ENCODE results near the gene CDH26. TPM values are rescaled to one million over a fixed set of nuclear protein-coding genes. Genes with fewer than 3 reads are reported as not detected.
A peak's percentile ranks its signal among the peaks of the same experiment; 100 is the strongest.

CDH26 gene
- total RNA-seq, 1 experiment from 2014 or later: 1.0 TPM

DNA sequence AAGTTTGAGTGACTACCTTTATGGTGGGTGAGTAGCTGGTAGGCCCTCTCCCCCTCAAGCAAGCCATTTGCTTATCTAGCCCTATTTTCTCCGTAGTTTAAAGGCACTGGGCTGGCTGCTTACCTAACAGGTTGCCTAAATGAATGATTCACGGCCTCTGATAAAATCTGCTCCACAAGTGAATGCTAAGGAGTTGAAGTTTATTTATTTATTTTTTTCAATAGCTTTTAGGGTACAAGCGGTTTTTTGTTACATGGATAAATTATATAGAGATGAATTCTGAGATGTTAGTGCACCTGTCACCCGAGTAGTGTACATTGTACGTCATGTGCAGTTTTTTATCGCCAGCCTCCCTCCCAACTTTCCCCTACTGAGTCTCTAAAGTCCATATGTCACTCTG, 8.3 kb upstream of the CDH26 start (continued):
- no peak for TF ChIP-seq KAT7 (CRISPR knock-in tag; IDR thresholded peaks at IDR 0.05; ENCODE audit: borderline replicate concordance)
- TF ChIP-seq, protein P1, sequence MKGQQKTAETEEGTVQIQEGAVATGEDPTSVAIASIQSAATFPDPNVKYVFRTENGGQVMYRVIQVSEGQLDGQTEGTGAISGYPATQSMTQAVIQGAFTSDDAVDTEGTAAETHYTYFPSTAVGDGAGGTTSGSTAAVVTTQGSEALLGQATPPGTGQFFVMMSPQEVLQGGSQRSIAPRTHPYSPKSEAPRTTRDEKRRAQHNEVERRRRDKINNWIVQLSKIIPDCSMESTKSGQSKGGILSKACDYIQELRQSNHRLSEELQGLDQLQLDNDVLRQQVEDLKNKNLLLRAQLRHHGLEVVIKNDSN (CRISPR knock-in tag; IDR thresholded peaks at IDR 0.05): no peak
- no peak for TF ChIP-seq SMAD3 (CRISPR knock-in tag; IDR thresholded peaks at IDR 0.05; ENCODE audit: borderline replicate concordance)

DNA sequence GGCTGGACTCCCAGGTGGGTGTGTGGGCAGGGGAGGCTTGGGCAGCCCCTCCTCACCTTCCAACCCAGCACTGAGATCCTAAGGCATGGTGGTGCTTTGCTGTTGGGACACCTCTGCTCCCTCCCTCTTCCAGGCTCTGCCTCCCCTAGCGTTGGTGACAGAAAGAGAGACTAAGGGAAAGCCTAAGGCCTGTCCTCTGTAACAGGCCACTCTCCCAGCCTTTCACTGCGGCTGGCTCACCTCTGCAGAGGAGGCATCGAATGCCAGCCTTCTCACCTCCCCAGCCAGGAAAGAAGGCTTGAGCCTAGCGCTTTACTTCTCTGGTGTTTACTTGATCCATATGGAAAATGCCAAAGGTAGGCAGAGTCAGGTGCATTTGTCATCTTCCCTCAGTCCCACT, 3.5 kb upstream of the CDH26 start:
- DNase-seq (ENCODE audit: low spot score): no peak
- no peak for ATAC-seq
- Mint-ChIP-seq H3K27ac (peak overlapping the region; percentile 49; the same call in 1 of the 2 replicates), H3K27me3 (ENCODE audit: low read depth) (peaks cover 8% of the 10 kb centered on the region), H3K4me1 (peaks cover 6% of the 10 kb centered on the region), H3K9me3 (no peaks in the 10 kb centered on the region), H3K4me3 (no peak overlapping the region), H3K36me3 (no peaks in the 10 kb centered on the region; the same call in 1 of the 2 replicates)
- ChIA-PET POLR2A (no interaction called here), CTCF (interaction anchor here (1.1 to 2.7 kb wide), 9 partner anchors 9 to 103 kb away, joined by 4 to 13 read pairs (median 8); partner anchors contain the start of genes FAM217B, PPP1R3D and SYCP2)
- TF ChIP-seq GABPB1 (CRISPR knock-in tag; IDR thresholded peaks at IDR 0.05): no peak
- no peak for TF ChIP-seq SOX15 (CRISPR knock-in tag; IDR thresholded peaks at IDR 0.05)
- TF ChIP-seq CREM (CRISPR knock-in tag; IDR thresholded peaks at IDR 0.05): no peak
- TF ChIP-seq CBFB (CRISPR knock-in tag; IDR thresholded peaks at IDR 0.05; ENCODE audit: low read depth): no peak
- TF ChIP-seq, protein P2, sequence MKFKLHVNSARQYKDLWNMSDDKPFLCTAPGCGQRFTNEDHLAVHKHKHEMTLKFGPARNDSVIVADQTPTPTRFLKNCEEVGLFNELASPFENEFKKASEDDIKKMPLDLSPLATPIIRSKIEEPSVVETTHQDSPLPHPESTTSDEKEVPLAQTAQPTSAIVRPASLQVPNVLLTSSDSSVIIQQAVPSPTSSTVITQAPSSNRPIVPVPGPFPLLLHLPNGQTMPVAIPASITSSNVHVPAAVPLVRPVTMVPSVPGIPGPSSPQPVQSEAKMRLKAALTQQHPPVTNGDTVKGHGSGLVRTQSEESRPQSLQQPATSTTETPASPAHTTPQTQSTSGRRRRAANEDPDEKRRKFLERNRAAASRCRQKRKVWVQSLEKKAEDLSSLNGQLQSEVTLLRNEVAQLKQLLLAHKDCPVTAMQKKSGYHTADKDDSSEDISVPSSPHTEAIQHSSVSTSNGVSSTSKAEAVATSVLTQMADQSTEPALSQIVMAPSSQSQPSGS (CRISPR knock-in tag; IDR thresholded peaks at IDR 0.05; ENCODE audit: borderline replicate concordance, low read depth): no peak
- TF ChIP-seq NFATC4 (CRISPR knock-in tag; IDR thresholded peaks at IDR 0.05): no peak
- TF ChIP-seq ZNF232 (CRISPR knock-in tag; IDR thresholded peaks at IDR 0.05): no peak
- TF ChIP-seq, protein P3, sequence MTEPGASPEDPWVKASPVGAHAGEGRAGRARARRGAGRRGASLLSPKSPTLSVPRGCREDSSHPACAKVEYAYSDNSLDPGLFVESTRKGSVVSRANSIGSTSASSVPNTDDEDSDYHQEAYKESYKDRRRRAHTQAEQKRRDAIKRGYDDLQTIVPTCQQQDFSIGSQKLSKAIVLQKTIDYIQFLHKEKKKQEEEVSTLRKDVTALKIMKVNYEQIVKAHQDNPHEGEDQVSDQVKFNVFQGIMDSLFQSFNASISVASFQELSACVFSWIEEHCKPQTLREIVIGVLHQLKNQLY (CRISPR knock-in tag; IDR thresholded peaks at IDR 0.05): no peak
- TF ChIP-seq, protein P4, sequence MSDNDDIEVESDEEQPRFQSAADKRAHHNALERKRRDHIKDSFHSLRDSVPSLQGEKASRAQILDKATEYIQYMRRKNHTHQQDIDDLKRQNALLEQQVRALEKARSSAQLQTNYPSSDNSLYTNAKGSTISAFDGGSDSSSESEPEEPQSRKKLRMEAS (CRISPR knock-in tag; IDR thresholded peaks at IDR 0.05): no peak
- no peak for TF ChIP-seq TEAD1 (CRISPR knock-in tag; IDR thresholded peaks at IDR 0.05)
- TF ChIP-seq, protein P5, sequence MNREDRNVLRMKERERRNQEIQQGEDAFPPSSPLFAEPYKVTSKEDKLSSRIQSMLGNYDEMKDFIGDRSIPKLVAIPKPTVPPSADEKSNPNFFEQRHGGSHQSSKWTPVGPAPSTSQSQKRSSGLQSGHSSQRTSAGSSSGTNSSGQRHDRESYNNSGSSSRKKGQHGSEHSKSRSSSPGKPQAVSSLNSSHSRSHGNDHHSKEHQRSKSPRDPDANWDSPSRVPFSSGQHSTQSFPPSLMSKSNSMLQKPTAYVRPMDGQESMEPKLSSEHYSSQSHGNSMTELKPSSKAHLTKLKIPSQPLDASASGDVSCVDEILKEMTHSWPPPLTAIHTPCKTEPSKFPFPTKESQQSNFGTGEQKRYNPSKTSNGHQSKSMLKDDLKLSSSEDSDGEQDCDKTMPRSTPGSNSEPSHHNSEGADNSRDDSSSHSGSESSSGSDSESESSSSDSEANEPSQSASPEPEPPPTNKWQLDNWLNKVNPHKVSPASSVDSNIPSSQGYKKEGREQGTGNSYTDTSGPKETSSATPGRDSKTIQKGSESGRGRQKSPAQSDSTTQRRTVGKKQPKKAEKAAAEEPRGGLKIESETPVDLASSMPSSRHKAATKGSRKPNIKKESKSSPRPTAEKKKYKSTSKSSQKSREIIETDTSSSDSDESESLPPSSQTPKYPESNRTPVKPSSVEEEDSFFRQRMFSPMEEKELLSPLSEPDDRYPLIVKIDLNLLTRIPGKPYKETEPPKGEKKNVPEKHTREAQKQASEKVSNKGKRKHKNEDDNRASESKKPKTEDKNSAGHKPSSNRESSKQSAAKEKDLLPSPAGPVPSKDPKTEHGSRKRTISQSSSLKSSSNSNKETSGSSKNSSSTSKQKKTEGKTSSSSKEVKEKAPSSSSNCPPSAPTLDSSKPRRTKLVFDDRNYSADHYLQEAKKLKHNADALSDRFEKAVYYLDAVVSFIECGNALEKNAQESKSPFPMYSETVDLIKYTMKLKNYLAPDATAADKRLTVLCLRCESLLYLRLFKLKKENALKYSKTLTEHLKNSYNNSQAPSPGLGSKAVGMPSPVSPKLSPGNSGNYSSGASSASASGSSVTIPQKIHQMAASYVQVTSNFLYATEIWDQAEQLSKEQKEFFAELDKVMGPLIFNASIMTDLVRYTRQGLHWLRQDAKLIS (CRISPR knock-in tag; IDR thresholded peaks at IDR 0.05; ENCODE audit: borderline replicate concordance): no peak
- TF ChIP-seq, protein P6, sequence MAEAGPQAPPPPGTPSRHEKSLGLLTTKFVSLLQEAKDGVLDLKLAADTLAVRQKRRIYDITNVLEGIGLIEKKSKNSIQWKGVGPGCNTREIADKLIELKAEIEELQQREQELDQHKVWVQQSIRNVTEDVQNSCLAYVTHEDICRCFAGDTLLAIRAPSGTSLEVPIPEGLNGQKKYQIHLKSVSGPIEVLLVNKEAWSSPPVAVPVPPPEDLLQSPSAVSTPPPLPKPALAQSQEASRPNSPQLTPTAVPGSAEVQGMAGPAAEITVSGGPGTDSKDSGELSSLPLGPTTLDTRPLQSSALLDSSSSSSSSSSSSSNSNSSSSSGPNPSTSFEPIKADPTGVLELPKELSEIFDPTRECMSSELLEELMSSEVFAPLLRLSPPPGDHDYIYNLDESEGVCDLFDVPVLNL (CRISPR knock-in tag; IDR thresholded peaks at IDR 0.05; ENCODE audit: borderline replicate concordance, low read depth): no peak
- no peak for TF ChIP-seq SP1 (CRISPR knock-in tag; conservative IDR thresholded peaks at IDR 0.05)
- TF ChIP-seq, protein P7, sequence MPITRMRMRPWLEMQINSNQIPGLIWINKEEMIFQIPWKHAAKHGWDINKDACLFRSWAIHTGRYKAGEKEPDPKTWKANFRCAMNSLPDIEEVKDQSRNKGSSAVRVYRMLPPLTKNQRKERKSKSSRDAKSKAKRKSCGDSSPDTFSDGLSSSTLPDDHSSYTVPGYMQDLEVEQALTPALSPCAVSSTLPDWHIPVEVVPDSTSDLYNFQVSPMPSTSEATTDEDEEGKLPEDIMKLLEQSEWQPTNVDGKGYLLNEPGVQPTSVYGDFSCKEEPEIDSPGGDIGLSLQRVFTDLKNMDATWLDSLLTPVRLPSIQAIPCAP (CRISPR knock-in tag; IDR thresholded peaks at IDR 0.05): no peak
- TF ChIP-seq, protein P8, sequence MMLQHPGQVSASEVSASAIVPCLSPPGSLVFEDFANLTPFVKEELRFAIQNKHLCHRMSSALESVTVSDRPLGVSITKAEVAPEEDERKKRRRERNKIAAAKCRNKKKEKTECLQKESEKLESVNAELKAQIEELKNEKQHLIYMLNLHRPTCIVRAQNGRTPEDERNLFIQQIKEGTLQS (CRISPR knock-in tag; conservative IDR thresholded peaks at IDR 0.05): no peak
- no peak for TF ChIP-seq ZNF317 (CRISPR knock-in tag; IDR thresholded peaks at IDR 0.05; ENCODE audit: borderline replicate concordance, low read depth)
- no peak for TF ChIP-seq ESRRA (CRISPR knock-in tag; IDR thresholded peaks at IDR 0.05; ENCODE audit: borderline replicate concordance)
- TF ChIP-seq GRHL2 (CRISPR knock-in tag; IDR thresholded peaks at IDR 0.05; ENCODE audit: insufficient replicate concordance, severe bottlenecking): no peak
- TF ChIP-seq, protein P9, sequence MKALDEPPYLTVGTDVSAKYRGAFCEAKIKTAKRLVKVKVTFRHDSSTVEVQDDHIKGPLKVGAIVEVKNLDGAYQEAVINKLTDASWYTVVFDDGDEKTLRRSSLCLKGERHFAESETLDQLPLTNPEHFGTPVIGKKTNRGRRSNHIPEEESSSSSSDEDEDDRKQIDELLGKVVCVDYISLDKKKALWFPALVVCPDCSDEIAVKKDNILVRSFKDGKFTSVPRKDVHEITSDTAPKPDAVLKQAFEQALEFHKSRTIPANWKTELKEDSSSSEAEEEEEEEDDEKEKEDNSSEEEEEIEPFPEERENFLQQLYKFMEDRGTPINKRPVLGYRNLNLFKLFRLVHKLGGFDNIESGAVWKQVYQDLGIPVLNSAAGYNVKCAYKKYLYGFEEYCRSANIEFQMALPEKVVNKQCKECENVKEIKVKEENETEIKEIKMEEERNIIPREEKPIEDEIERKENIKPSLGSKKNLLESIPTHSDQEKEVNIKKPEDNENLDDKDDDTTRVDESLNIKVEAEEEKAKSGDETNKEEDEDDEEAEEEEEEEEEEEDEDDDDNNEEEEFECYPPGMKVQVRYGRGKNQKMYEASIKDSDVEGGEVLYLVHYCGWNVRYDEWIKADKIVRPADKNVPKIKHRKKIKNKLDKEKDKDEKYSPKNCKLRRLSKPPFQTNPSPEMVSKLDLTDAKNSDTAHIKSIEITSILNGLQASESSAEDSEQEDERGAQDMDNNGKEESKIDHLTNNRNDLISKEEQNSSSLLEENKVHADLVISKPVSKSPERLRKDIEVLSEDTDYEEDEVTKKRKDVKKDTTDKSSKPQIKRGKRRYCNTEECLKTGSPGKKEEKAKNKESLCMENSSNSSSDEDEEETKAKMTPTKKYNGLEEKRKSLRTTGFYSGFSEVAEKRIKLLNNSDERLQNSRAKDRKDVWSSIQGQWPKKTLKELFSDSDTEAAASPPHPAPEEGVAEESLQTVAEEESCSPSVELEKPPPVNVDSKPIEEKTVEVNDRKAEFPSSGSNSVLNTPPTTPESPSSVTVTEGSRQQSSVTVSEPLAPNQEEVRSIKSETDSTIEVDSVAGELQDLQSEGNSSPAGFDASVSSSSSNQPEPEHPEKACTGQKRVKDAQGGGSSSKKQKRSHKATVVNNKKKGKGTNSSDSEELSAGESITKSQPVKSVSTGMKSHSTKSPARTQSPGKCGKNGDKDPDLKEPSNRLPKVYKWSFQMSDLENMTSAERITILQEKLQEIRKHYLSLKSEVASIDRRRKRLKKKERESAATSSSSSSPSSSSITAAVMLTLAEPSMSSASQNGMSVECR (CRISPR knock-in tag; IDR thresholded peaks at IDR 0.05; ENCODE audit: borderline replicate concordance): no peak

Data from WTC11 (cell line).